ENCODE results near the gene HTR2B.
"Not testable (repeated sequence)": the region's sequence is repeated elsewhere in the genome, so short reads cannot be mapped to it uniquely, and the experiment has no call there.

HTR2B gene

DNA sequence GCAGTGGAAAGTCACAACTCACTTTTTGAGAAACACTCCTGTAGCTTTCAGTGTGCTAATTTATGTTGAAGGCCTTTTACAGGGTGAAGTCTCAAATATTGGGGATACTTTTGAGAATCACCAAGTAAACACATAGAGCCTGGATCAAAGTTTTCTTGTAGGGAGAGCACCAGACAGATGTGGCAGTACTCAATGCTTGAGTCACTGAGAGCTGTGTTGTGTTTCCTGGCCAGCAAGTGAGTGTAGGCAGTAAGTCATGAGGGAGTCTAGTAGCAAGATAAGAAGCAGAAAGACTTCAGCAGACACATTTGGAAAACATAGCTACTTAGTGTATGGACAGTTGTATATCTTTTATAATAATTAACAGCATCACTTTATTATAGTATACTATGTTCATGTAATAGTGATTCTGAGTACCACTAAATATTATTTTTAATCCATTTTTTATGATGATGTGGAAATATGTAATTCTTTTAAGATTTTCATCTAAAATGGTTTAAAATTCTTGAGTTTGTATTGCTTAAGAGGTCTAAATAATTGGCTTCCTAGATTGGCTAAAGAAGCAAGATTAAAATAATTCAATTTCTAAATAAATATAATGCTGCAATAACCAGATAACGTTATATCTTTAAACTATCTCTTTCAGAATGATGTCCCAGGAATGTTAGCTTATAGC lies 55.3 kb downstream of the HTR2B start:
- no peak for DNase-seq

DNA sequence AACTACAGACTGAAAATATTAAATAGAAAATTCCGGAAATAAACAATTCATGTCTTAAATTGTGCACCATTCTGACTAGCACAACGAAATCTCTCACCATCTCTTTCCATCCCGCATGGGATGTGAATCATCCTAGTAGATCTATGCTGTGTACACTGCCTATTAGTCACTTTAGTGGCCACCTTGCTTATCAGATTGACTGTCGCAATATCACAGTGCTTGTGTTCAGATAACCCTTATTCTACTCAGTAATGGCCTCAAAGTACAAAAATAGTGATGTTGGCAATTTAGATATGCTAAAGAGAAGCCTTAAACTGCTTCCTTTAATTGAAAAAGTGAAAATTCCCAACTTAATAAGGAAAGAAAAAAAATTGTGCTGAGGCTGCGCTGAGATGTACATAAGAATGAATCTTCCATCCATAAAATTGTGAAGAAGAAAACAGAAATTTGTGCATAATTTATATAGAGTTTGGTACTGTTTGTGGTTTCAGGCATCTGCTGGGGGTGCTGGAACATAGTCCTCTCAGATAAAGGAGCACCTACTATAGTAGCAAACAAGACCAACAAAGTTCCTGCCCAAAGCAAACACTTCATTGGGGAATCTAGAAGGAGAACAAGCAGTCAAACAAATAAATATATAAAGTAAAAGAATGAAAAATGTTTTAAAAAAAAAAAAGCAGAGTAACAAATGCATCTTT lies 56.2 kb downstream of the HTR2B start:
- DNase-seq = no peak

- not testable (repeated sequence) for DNase-seq
Observed at GRCh38 chr2:231067531-231067930, 57.3 kb downstream of the HTR2B start.

GRCh38 chr2:231065966-231066365 lies 58.9 kb downstream of the HTR2B start:
- DNase-seq = no peak

- DNase-seq = no peak
Observed at GRCh38 chr2:231063347-231063746, 61.5 kb downstream of the HTR2B start.

DNA sequence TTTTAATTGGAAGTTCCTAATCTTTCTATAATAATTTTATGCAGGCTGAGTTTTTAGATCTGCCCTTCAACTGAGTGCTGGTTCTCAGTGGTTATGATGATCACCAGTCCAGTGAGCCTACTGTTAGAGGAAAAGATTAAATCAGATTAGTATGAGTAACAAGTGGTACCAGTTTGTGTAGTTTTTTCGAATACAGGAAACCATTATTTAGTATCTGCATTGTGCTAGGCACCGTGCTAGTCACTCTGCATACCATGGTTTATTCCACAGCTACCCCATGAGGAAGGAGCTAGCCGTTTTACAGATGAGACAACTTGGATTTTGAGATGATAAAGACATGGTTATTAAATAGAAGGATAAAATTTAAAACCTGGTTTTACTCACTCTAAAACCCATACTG lies 62.1 kb downstream of the HTR2B start:
- no peak for DNase-seq

DNA sequence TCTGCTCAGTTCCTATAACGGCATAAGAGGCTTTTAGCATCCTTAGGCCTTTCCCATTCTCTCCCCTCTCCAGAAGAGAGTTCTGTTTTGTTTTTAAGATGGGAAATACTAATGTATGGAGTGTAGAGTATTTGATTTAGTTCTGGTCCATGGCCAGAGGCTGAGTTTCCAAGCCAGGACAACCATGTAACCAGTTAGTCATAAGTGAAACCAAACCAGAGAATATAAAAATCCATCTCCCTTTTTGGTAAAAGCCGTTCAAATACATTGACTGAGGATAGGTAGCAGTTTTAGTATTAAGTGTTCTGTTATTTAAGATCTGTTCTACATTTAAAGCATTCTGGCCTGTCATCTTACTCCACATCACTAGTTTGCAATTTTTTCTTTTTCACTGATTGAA lies 65.1 kb downstream of the HTR2B start:
- no peak for DNase-seq

DNA sequence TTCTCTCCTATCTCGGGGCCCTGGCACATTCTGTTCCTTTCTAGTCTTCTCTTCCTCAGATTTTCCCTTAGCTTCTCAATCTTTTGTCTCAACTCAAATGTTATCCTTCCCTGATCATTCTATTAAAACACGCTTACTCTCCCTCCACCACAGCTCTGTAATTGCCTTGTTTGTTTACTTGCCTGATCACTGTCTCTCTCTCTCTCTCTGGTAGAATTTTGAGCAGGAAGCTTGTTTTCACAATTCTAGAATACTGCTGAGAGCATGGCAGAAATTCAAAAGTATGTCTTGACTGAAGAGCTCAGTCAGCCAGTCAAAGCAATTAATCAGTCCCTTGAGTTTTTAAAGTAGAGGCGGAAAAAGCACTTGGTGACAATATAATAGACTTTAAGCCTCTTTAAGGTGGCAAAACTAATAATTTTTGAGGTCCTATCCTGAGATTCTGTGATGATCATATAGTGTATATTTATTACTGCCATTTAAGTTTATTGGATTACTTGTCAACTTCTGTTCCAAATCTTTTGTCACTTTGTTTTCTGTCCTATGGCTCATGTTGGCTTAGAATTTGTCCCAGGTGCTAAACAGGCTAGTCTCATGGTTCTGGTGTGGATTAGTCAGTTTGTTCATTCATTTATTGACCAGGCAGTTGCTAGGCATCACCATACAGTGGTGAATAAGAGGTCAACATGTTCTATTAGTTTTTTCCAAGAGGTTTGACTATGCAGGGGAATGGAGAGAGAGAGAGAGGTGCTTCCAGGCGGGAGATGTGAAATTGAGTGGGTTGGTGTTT lies 65.9 kb downstream of the HTR2B start:
- no peak for DNase-seq
